Esophagus squamous epithelium (tissue), 4 donors: Measurements from ENCODE around the gene IQGAP2.

Source experiments
- POLR2A ChIP-seq, 4 donors: fragments of 450-650 bp; IDR thresholded peaks; one replicate each; pipeline ENCODE4 v1.6.1; 2017; ENCODE audit warnings: antibody characterized with exemption in 4 of 4, mild to moderate bottlenecking in 4 of 4, moderate library complexity in 3 of 4
- TF ChIP-seq, protein P1 (sequence below), 6 experiments: fragments of 450-650 bp in 4 of 6; fragments of 200-600 bp in 2 of 6; sonication (generic) in 2 of 6; IDR thresholded peaks; one replicate each; pipeline ENCODE4 v1.5.1; 2016 to 2019; ENCODE audit warnings: antibody characterized with exemption in 6 of 6, mild to moderate bottlenecking in 4 of 6, moderate library complexity in 4 of 6

GRCh38 chr5:76427206-76428140, 24.4 kb downstream of the IQGAP2 start:
- TF ChIP-seq, protein P1, sequence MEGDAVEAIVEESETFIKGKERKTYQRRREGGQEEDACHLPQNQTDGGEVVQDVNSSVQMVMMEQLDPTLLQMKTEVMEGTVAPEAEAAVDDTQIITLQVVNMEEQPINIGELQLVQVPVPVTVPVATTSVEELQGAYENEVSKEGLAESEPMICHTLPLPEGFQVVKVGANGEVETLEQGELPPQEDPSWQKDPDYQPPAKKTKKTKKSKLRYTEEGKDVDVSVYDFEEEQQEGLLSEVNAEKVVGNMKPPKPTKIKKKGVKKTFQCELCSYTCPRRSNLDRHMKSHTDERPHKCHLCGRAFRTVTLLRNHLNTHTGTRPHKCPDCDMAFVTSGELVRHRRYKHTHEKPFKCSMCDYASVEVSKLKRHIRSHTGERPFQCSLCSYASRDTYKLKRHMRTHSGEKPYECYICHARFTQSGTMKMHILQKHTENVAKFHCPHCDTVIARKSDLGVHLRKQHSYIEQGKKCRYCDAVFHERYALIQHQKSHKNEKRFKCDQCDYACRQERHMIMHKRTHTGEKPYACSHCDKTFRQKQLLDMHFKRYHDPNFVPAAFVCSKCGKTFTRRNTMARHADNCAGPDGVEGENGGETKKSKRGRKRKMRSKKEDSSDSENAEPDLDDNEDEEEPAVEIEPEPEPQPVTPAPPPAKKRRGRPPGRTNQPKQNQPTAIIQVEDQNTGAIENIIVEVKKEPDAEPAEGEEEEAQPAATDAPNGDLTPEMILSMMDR (IDR thresholded peaks at IDR 0.05) = no peak
- TF ChIP-seq POLR2A (IDR thresholded peaks at IDR 0.05) = no peak
